ENCODE measurements around the gene OR2H2.

The OR2H2 gene

DNA sequence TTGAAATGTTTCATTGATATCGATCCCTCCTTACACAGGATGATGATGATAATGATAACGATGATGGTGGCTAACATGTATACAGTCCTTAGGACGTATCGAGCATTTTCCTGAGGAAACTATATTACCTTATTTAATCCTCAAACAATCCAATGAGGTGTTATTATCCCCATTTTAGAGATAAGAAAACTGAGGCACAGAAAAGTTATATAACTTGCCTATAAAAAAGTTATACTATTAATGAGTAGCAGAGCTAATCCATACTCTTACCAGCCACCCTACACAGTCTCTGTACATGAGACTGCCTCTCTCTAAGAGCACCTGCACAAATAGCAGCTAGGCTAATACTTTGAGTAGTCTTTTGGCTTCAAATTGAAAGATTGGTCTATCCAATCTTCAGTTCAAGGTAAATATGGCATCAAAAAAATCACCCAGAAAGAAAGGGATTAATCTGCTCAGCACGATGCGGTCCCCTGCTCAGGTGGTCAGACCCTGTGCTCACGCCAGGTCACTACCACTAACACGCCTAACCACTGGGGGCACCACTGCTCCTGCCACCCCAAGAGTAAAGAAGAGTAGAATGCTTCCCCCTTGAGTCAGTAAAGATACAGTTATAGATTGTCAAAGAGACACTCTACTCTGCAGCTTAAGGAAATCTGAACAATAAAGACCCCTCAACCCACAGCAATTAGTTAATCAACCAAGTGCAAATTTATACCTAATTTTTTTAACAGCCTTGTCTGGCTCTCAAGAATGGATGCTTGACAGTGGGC is 33.0 kb downstream of the OR2H2 start:
- TF ChIP-seq, protein P1, sequence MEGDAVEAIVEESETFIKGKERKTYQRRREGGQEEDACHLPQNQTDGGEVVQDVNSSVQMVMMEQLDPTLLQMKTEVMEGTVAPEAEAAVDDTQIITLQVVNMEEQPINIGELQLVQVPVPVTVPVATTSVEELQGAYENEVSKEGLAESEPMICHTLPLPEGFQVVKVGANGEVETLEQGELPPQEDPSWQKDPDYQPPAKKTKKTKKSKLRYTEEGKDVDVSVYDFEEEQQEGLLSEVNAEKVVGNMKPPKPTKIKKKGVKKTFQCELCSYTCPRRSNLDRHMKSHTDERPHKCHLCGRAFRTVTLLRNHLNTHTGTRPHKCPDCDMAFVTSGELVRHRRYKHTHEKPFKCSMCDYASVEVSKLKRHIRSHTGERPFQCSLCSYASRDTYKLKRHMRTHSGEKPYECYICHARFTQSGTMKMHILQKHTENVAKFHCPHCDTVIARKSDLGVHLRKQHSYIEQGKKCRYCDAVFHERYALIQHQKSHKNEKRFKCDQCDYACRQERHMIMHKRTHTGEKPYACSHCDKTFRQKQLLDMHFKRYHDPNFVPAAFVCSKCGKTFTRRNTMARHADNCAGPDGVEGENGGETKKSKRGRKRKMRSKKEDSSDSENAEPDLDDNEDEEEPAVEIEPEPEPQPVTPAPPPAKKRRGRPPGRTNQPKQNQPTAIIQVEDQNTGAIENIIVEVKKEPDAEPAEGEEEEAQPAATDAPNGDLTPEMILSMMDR (IDR thresholded peaks at IDR 0.05; ENCODE audit: insufficient read depth, low read depth, low read length, missing control alignments) = no peak
- no peak for DNase-seq (ENCODE audit: low read depth)
- H3K4me3 ChIP-seq (ENCODE audit: low read length) = no peak overlapping the region

DNA sequence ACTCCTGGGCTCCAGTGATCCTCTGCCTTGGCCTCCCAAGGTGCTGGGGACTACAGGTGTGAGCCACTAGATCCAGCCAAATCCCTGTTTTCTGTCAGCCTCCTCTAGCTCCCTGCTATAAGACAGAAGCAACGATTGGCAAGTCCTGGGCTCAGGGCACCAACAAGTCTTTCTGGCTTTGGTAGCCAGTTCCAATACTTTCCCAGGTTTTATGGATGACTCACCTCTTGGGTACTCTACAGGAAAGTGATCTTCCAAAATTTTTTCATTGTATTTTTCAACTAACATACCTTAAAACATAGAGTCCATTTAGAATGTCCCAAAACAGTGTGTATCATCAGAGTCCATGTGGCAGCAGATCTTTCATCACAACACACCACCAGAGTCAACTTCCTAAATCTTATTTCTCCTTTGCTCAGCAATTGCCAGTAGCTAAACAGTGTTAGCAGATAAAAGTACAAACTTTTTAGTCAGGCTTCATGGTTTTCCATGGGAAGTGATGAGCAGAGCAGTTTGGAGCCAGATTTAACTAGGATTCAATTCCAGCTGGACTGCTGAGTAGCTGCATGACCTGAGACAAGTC is 34.7 kb downstream of the OR2H2 start:
- TF ChIP-seq, protein P1 (IDR thresholded peaks at IDR 0.05; ENCODE audit: insufficient read depth, low read depth, low read length, missing control alignments) = no peak
- peak; percentile 32 for DNase-seq (ENCODE audit: low read depth)
- no peak overlapping the region for H3K4me3 ChIP-seq (ENCODE audit: low read length)

DNA sequence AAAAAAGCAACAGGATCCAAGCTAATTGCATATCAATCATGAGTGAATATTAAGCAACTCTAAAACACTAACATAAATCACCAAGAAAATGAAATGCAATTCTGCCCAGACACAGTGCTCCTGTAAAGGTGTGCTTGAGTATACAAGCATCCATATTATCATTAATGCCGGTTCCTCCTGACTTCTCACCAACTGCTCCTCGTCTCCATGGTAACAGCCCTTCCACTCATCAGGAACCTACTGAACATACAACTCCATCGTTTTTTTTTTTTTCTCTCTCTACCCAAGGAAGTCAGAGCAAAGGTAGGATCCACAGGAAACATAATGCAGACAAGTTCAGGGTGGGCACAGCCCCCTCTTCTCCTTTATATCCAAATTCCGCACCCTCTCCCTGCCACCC is 35.7 kb downstream of the OR2H2 start:
- DNase-seq (ENCODE audit: low read depth) = no peak
- TF ChIP-seq, protein P1 (IDR thresholded peaks at IDR 0.05; ENCODE audit: insufficient read depth, low read depth, low read length, missing control alignments) = no peak
- no peak overlapping the region for H3K4me3 ChIP-seq (ENCODE audit: low read length)

DNA sequence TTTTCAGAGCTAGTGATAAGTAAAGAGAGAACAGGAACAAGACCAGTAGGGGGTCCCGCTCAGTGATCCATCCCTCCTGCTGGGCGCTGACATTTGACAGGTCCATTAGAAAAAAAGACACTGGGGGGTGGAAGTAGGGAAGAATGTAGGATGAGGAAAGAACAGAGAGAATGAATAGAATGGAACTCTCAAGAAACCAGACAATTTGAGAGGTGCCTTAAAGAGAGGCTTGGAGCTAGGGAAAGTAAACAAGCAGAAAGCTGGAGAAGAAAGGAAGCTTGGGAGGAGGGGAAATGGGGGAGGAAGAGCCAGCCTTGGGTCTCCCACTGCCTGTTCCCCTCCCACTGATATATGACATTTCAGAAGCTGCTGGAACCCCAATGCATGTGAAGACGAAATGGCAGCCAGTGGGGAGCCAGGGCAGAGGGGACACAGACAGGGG is 39.6 kb downstream of the OR2H2 start:
- TF ChIP-seq, protein P1 (IDR thresholded peaks at IDR 0.05; ENCODE audit: insufficient read depth, low read depth, low read length, missing control alignments) = no peak
- no peak overlapping the region for H3K4me3 ChIP-seq (ENCODE audit: low read length)
- no peak for DNase-seq (ENCODE audit: low read depth)

DNA sequence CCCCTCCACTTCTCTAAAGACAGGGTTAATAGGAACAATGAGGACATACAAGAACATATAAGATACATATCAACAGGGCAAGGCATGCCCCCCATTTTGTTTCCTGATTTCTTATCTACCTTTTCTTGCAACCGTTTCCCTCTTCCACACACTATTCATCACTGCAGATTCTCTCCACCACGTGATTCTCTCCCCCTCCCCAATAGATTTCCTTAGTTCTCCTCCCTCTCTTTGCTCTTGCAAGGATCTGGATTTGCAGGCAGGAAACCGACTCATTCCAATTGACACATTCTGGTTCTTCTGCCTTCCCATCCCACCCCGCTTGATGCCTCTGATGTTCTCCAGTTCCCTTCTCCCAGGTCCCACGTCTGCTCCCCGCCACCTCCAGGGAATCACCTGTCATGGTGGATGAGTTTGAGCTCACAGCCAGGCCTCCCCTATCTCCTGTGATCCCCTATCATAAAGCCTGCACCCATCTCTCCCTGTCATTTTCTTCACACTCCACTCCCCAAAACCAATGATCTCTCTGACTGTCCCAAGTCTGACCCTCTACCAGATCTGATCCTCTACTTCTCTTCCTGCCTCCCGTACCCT is 40.5 kb downstream of the OR2H2 start:
- TF ChIP-seq, protein P1 (IDR thresholded peaks at IDR 0.05; ENCODE audit: insufficient read depth, low read depth, low read length, missing control alignments) = no peak
- no peak overlapping the region for H3K4me3 ChIP-seq (ENCODE audit: low read length)
- DNase-seq (ENCODE audit: low read depth) = no peak

DNA sequence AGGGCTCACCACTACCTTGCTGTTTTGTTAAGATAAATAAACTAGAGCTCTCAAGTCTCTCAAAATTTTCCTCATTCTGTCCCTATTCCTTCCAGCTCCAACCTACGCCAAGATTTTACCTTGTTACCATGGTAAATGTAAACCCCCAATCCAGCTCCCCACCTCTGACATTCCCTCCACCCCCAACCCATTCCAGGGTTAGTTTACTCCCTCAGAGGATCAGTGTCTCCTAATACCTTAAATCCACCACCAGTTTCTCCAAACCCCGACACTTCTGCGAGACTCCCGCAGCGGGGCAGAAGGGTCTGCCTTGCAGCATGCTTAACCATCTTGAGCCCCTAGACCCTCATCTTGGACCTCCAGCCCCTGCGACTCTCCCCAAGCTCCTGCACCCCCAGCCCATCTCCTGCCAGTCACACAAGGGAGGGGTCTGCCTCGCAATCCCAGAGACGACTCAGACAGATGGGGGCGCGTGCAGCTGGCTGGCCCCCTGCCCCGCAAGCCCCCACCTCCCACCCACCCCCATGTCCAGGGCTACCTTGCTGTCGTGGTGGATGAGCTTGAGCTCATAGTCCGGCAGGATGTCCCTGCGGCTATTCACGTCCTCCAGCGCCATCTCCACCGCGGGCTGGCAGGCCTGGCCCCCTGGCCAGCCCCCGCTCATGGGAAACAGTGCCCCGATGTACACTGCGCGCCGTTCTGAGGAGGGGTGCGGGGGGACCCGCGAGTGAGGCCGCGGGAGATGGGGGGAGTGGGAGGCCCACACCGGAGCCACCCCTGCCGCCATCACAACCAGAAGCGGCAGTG is 42.2 kb downstream of the OR2H2 start:
- no peak for DNase-seq (ENCODE audit: low read depth)
- peak overlapping the region; percentile 62 for H3K4me3 ChIP-seq (ENCODE audit: low read length)
- TF ChIP-seq, protein P1 (IDR thresholded peaks at IDR 0.05; ENCODE audit: insufficient read depth, low read depth, low read length, missing control alignments) = no peak

Data from epithelial cell of esophagus (primary cell).